ENCODE data around the gene OR8B12. TPM values are rescaled to one million over a fixed set of nuclear protein-coding genes. Genes with fewer than 3 reads are reported as not detected.

OR8B12 gene
- total and polyA plus RNA-seq, 2 donors (not counting 1 experiment from before 2014, with no cell fraction given), result not detected

GRCh38 chr11:124535552-124536232 is 7.8 kb downstream of the OR8B12 start:
- peaks cover 0 to 10% (median 2%) of the 10 kb centered on the region in 4 experiments for H3K27me3 ChIP-seq (replicated peaks in 1 of 4; ENCODE audit: control extremely low read depth in 1 of 4, control insufficient read depth in 3 of 4, insufficient read depth in 4 of 4, low read length in 3 of 4)
- peaks cover 0 to 1% (median 0%) of the 10 kb centered on the region in 3 donors for H3K9me3 ChIP-seq (ENCODE audit: control extremely low read depth in 1 of 3, control insufficient read depth in 2 of 3, insufficient read depth in 1 of 3, low read length in 2 of 3)
- H3K27ac ChIP-seq (ENCODE audit: low read length in 2 of 2), result no peak overlapping the region
- no peaks in the 10 kb centered on the region for H3K4me1 Mint-ChIP-seq
- no peaks in the 10 kb centered on the region for H3K9me3 Mint-ChIP-seq (ENCODE audit: insufficient read depth)
- no peak overlapping the region for H3K4me3 Mint-ChIP-seq
- H3K79me2 ChIP-seq (ENCODE audit: control insufficient read depth, insufficient read depth, low read length), result no peaks in the 10 kb centered on the region
- CTCF ChIA-PET, result no interaction called here
- no peak for DNase-seq
- no peak for ATAC-seq (ENCODE audit: low read depth)
- POLR2A ChIA-PET, result no interaction called here
- H3K27me3 Mint-ChIP-seq, result peaks cover 37% of the 10 kb centered on the region
- intact Hi-C loops (cut with micrococcal nuclease), result no loop called here
- H3K9ac ChIP-seq (ENCODE audit: low read length), result no peak overlapping the region
- WGBS (ENCODE audit: insufficient coverage), result 89% methylated on average over 6 of the region's 8 CpGs
- TF ChIP-seq CTCF (IDR thresholded peaks at IDR 0.05), result no peak
- TF ChIP-seq EZH2 (IDR thresholded peaks at IDR 0.05; ENCODE audit: borderline replicate concordance, insufficient read depth, low read depth, low read length, poor library complexity, severe bottlenecking), result no peak
- no peaks in the 10 kb centered on the region for H4K20me1 ChIP-seq (ENCODE audit: control insufficient read depth, insufficient read depth, low read length, poor library complexity, severe bottlenecking)
- H3K27ac Mint-ChIP-seq, result no peak overlapping the region
- H3K36me3 ChIP-seq (replicated peaks in 1 of 2; ENCODE audit: control extremely low read depth in 1 of 2, control insufficient read depth in 1 of 2, extremely low read depth in 1 of 2, insufficient read depth in 2 of 2, low read length in 1 of 2), result no peaks in the 10 kb centered on the region
- H3K4me2 ChIP-seq (replicated peaks; ENCODE audit: low read depth, low read length, poor library complexity, severe bottlenecking), result no peak overlapping the region
- no peaks in the 10 kb centered on the region for H3K4me1 ChIP-seq (ENCODE audit: control insufficient read depth in 2 of 2, insufficient read depth in 2 of 2, low read length in 2 of 2)
- H3K4me3 ChIP-seq (ENCODE audit: control extremely low read depth in 1 of 5, extremely low read depth in 1 of 5, insufficient read depth in 1 of 5, low read depth in 2 of 5, low read length in 4 of 5), result no peak overlapping the region
- H2AFZ ChIP-seq (ENCODE audit: insufficient read depth, low read depth, low read length, poor library complexity, severe bottlenecking), result no peak overlapping the region

GRCh38 chr11:124534051-124534450 is 9.4 kb downstream of the OR8B12 start:
- Histone ChIP-seq H3K27ac (ENCODE audit: low read length in 2 of 2) (no peak overlapping the region), H3K4me2 (replicated peaks; ENCODE audit: low read depth, low read length, poor library complexity, severe bottlenecking) (no peak overlapping the region), H3K27me3 (replicated peaks in 1 of 4; ENCODE audit: control extremely low read depth in 1 of 4, control insufficient read depth in 3 of 4, insufficient read depth in 4 of 4, low read length in 3 of 4) (peaks cover 0 to 10% (median 4%) of the 10 kb centered on the region in 4 experiments), H2AFZ (ENCODE audit: insufficient read depth, low read depth, low read length, poor library complexity, severe bottlenecking) (no peak overlapping the region), H4K20me1 (ENCODE audit: control insufficient read depth, insufficient read depth, low read length, poor library complexity, severe bottlenecking) (no peaks in the 10 kb centered on the region), H3K36me3 (replicated peaks in 1 of 2; ENCODE audit: control extremely low read depth in 1 of 2, control insufficient read depth in 1 of 2, extremely low read depth in 1 of 2, insufficient read depth in 2 of 2, low read length in 1 of 2) (no peaks in the 10 kb centered on the region), H3K4me1 (ENCODE audit: control insufficient read depth in 2 of 2, insufficient read depth in 2 of 2, low read length in 2 of 2) (no peaks in the 10 kb centered on the region), H3K79me2 (ENCODE audit: control insufficient read depth, insufficient read depth, low read length) (no peaks in the 10 kb centered on the region), H3K4me3 (ENCODE audit: control extremely low read depth in 1 of 5, extremely low read depth in 1 of 5, insufficient read depth in 1 of 5, low read depth in 2 of 5, low read length in 4 of 5) (no peak overlapping the region), H3K9ac (ENCODE audit: low read length) (no peak overlapping the region), H3K9me3 (ENCODE audit: control extremely low read depth in 1 of 3, control insufficient read depth in 2 of 3, insufficient read depth in 1 of 3, low read length in 2 of 3) (peaks cover 0 to 1% (median 0%) of the 10 kb centered on the region in 3 donors)
- no peaks in the 10 kb centered on the region for H3K4me1 Mint-ChIP-seq
- no peak for ATAC-seq (ENCODE audit: low read depth)
- WGBS (ENCODE audit: insufficient coverage), result 90% methylated on average over 2 of the region's 2 CpGs
- CTCF ChIA-PET, result no interaction called here
- no peaks in the 10 kb centered on the region for H3K9me3 Mint-ChIP-seq (ENCODE audit: insufficient read depth)
- H3K27ac Mint-ChIP-seq, result no peak overlapping the region
- H3K4me3 Mint-ChIP-seq, result no peak overlapping the region
- peaks cover 39% of the 10 kb centered on the region for H3K27me3 Mint-ChIP-seq
- no peak for TF ChIP-seq CTCF (IDR thresholded peaks at IDR 0.05)
- TF ChIP-seq EZH2 (IDR thresholded peaks at IDR 0.05; ENCODE audit: borderline replicate concordance, insufficient read depth, low read depth, low read length, poor library complexity, severe bottlenecking), result no peak
- intact Hi-C loops (cut with micrococcal nuclease), result no loop called here
- POLR2A ChIA-PET, result no interaction called here
- no peak for DNase-seq
